Measurements from ENCODE around the gene ERCC8.
"Not testable (repeated sequence)": the region's sequence is repeated elsewhere in the genome, so short reads cannot be mapped to it uniquely, and the experiment has no call there.

The ERCC8 gene

GRCh38 chr5:60916646-60917045 is 28.2 kb downstream of the ERCC8 start:
- no peak for DNase-seq (ENCODE audit: low read depth)

GRCh38 chr5:60903356-60903755 is 41.5 kb downstream of the ERCC8 start:
- DNase-seq (ENCODE audit: low read depth): no peak

- no peak for DNase-seq (ENCODE audit: low read depth)
These were observed 47.9 kb downstream of the ERCC8 start for GRCh38 chr5:60896991-60897390.

GRCh38 chr5:60893521-60893920 is 51.3 kb downstream of the ERCC8 start:
- DNase-seq (ENCODE audit: low read depth): no peak

- DNase-seq (ENCODE audit: low read depth): no peak
These were observed 53.2 kb downstream of the ERCC8 start for GRCh38 chr5:60891667-60892066.

GRCh38 chr5:60888359-60889061 is 56.4 kb downstream of the ERCC8 start:
- no peak for DNase-seq (ENCODE audit: low read depth)

GRCh38 chr5:60887746-60888145 is 57.1 kb downstream of the ERCC8 start:
- DNase-seq (ENCODE audit: low read depth): no peak

- DNase-seq (ENCODE audit: low read depth): no peak
These were observed 57.8 kb downstream of the ERCC8 start for GRCh38 chr5:60887096-60887495.

- DNase-seq (ENCODE audit: low read depth): no peak
These were observed 58.7 kb downstream of the ERCC8 start for GRCh38 chr5:60886158-60886557.

- DNase-seq (ENCODE audit: low read depth): peak; percentile 1
These were observed 61.6 kb downstream of the ERCC8 start for GRCh38 chr5:60883229-60883628.

- no peak for DNase-seq (ENCODE audit: low read depth)
These were observed 72.0 kb downstream of the ERCC8 start for GRCh38 chr5:60872892-60873291.

- DNase-seq (ENCODE audit: low read depth): no peak
These were observed 74.0 kb downstream of the ERCC8 start for GRCh38 chr5:60870857-60871256.

GRCh38 chr5:60860572-60860971 is 84.3 kb downstream of the ERCC8 start:
- DNase-seq (ENCODE audit: low read depth): not testable (repeated sequence)

- peak; percentile 76 for DNase-seq (ENCODE audit: low read depth)
These were observed 88.8 kb downstream of the ERCC8 start for GRCh38 chr5:60856066-60856465.

GRCh38 chr5:60852940-60853339 is 91.9 kb downstream of the ERCC8 start:
- DNase-seq (ENCODE audit: low read depth): no peak

- DNase-seq (ENCODE audit: low read depth): no peak
These were observed 92.6 kb downstream of the ERCC8 start for GRCh38 chr5:60852317-60852716.

GRCh38 chr5:60851626-60852025 is 93.2 kb downstream of the ERCC8 start:
- no peak for DNase-seq (ENCODE audit: low read depth)

GRCh38 chr5:60846298-60846697 is 98.6 kb downstream of the ERCC8 start:
- no peak for DNase-seq (ENCODE audit: low read depth)

- peak; percentile 29 for DNase-seq (ENCODE audit: low read depth)
These were observed 100.6 kb downstream of the ERCC8 start, which contains the start of gene ELOVL7 for GRCh38 chr5:60843936-60844905. Gene ELOVL7, minus strand, starts transcription at chr5:60844269. Its CDS starts 56,872 bp downstream, at chr5:60787397.

- DNase-seq (ENCODE audit: low read depth): no peak
These were observed 101.4 kb downstream of the ERCC8 start for GRCh38 chr5:60843386-60843935.

- DNase-seq (ENCODE audit: low read depth): no peak
These were observed 101.9 kb downstream of the ERCC8 start for GRCh38 chr5:60842871-60843385.

- no peak for DNase-seq (ENCODE audit: low read depth)
These were observed 103.5 kb downstream of the ERCC8 start for GRCh38 chr5:60841361-60841760.

All from fibroblast of gingiva (primary cell).